Kidney tubule cell (primary cell): ENCODE results near the gene DCLK1.

Source experiments
- DNase-seq: peaks from one replicate; pipeline ENCODE4 v3.0.0-alpha.2; 2018; ENCODE audit warnings: low spot score

The DCLK1 gene

DNA sequence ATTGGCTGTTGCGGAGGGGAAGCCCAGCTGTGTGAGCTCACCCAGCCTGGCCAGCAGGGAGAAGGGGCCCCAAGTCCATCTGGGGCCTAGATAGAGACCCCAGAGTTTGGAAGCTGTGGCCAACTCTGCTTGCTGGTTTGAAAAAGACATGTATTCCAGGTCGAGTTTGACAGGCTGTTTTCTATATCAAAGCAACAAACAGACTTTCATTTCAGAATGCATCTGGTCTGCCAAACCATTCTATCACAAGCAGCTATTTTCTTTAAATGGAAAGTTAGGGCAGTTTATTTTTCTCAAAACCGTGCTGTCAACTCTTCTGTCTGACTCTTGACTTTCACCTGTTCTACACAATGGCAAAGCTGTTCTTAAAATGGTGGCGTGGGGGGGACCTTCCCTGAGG is 185.8 kb downstream of the DCLK1 start:
- DNase-seq, result no peak

- DNase-seq, result no peak
These were observed 189.8 kb downstream of the DCLK1 start for GRCh38 chr13:35941374-35941773.

DNA sequence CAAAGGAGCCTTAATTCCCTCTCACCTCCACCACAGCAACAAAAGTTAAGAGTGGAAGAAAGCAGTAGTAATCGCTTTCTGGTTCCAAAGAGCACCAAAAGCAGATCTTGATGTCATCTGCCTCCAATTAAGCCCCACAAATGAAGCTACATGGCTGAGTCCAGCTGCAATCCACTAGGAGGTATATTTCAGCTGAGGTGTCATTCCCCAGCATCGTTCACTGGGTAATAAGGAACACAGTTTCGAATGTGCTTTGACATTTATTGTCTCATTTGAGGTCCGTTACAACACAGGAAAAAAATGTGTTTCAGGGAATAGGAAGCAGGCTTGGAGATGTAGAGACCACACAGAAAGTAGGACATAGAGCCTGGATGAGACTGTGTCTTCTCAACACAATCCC is 190.4 kb downstream of the DCLK1 start:
- no peak for DNase-seq

- no peak for DNase-seq
These were observed 194.8 kb downstream of the DCLK1 start for GRCh38 chr13:35936246-35936978.

GRCh38 chr13:35930665-35931631 is 200.2 kb downstream of the DCLK1 start:
- peak; percentile 91 for DNase-seq

GRCh38 chr13:35927567-35928021 is 203.6 kb downstream of the DCLK1 start:
- peak; percentile 98 for DNase-seq

DNA sequence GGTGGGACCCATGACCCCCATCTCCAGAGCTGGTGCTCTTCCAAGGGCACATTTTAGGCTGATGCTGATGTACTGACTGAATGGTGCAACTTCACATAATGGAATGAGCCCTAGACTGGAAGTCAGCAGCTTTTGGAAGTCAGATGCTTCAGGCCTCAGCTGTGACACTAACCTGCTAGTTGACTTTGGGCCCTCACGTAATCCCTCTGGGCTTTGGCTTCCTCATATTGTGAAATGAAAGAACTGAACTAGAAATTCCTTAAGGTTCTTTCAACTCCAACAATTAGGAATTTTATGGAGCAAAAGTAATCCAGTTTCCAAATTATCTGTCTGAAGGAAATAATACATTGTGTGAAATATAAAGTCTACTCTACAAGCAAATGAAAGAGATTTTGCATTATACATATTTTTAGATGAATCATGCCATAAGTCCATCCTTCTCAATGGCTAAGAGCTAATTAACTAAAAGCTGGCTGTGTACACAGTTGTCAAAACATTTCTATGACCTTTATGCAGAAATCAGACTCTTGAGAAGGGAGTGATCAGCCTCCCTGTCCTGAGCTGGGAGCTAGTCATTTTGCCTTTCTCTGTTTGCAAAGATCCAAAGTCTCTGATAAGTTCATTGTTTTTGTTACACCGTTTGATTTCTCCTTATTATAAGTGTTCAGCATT is 204.2 kb downstream of the DCLK1 start:
- peak; percentile 17 for DNase-seq

DNA sequence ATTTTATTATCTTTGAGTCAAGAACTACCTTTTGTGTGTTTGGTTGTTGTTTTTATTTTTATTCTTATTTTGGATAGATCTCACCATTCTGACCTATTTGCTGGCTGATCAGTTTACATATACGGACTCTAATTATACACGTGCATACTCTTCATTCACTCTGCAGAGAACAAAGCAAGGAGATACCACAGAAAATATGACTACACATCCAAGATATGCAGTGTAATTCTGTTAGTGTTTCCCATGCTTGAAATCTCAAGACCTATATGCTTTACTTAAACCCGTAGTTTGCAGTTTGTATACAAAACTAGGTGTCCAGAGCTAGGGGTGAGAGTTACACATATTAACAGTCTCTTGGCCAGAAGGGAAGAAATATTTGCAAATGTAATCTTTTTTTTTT is 205.5 kb downstream of the DCLK1 start:
- no peak for DNase-seq

GRCh38 chr13:35923347-35923746 is 207.8 kb downstream of the DCLK1 start:
- DNase-seq, result peak; percentile 92

GRCh38 chr13:35920816-35921215 is 210.4 kb downstream of the DCLK1 start:
- no peak for DNase-seq

GRCh38 chr13:35917942-35918645 is 213.1 kb downstream of the DCLK1 start:
- DNase-seq, result peak; percentile 40

DNA sequence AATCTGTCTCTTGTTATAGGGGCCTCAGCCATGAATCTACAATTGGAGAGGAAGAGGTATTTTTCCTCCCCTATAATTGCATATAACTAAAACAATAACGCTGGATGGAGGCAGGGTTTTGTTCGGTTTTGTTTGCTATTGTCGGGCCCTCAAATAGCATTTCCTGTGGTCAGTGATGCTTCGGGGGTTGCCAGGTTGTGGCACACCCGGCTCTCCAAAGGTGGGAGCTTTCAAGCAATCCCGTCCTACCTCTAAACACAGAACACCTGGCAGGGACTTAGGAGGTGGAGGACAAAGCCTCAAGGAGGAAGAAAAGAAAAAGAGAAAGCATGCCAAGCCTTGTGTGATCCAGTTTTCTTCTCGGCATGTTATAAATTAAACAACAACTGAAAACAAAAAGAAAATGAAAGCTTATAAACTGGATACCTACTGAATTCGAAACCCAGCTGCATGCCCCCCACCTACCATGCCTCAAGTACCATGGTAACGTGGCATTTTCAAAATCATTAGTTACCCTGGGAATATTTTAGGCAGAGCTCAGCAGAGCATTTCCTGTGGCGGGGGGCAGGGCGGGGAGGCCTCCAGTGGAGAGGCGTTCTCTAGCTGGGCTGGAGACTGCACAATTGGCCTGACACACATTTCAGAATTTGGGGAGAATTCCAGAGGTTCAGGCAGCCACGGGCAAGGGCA is 213.8 kb downstream of the DCLK1 start:
- DNase-seq, result no peak

DNA sequence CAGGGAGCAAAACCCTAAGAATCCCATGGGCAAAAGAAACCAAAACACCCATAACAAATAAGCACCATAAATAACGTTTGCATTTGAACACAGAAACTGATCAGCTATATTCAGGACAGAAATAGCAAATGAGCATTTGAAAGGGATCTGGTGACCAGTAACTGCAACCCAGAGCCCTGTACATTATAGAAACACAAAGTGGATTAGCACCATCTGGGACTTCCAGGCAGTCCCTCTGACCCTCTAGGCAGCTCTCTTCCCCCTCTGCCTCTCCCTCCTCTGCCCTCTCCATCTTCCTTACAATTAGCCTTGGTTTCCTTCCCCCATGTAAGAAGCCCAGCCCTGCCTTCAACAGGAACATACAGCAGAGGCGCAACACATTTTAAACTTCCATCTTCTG is 215.0 kb downstream of the DCLK1 start:
- DNase-seq, result no peak

DNA sequence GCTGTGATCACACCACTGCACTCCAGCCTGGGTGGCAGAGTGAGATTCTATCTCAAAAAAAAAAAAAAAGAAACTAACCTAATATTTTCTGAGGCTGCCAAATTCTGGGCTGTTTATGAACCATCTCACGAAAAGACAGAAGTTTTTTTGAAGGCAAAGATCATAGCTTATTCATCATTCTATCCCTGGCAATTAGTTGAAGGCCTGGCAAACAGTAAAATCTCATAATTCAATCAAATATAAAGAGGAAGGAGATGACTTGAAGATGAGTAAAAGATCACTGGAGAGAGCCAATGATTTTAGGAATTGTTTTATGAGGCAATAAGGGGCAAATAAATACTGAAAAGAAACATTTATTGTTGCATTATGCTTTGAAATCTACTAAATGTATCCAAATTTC is 216.5 kb downstream of the DCLK1 start:
- DNase-seq, result no peak

DNA sequence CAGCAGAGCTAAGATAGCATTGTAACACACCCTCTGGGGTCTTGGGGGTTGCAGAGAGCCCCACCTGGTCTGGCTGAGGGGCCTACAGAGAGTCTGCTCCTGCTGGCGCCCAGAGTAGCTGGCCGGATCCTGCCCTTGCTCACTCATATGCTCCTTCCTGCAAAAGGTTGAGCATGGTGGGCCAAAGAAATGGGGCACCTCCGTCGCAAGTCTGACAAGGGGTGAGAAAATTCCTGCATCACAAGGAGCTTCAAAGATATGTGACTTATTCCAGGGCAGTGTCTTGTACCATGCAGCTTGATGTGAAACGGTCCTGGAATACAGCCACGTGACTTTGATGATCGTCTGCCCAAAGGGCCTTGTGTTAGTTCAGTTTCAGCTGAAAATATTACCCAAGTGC is 218.3 kb downstream of the DCLK1 start:
- no peak for DNase-seq

DNA sequence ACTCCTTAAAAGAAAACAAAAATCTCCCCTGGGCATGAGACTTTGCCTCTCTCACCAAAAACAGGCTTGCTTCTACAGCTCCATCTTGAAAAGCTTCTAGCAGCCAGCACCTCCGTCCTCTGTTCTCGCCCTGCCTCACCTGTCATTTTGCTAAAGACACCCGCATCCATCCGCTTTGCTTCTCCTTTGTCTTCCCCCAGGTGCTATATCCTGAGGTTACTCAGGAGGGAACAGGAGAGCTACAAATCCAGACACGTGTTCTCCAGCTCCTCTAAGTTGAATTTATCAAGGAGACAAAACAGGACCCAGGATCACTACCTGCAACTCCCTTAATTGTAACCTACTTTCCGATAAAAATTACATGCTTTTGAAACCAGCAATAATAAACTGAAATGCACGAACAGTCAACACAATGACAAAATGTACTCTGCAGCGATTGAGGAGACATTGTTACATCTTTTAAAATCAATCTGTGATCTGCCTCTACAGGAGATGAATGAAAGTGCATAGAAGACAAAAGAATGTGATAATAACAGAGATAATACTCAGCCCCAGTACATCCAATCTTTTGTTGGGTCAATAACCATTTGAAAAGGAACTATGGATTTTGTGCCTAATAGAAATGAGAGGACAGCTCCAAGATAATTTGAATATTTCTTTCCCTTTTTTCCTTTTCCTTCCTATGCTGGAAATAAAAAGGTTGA is 221.2 kb downstream of the DCLK1 start:
- no peak for DNase-seq

GRCh38 chr13:35909091-35909490 is 222.1 kb downstream of the DCLK1 start:
- DNase-seq, result no peak

GRCh38 chr13:35908226-35908625 is 223.0 kb downstream of the DCLK1 start:
- DNase-seq, result no peak

DNA sequence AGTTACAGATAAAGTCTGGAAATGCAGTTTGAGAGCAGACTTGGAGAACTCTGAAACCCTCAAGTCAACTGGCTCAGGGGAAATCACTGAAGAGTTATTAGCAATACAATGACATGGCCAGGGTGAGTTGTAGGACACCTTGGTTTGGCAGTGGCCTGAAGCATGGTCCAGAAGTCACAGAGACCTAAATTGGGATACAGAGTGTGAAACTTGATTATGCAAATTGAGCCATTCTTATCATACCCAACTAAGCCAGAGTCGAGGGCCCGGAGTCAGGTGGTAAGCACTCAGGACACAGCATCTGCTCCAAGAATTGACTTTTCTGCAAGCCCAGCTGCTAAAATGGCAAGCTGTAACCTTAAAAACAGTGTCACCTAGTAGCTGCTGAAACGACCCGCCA is 224.5 kb downstream of the DCLK1 start:
- no peak for DNase-seq

- no peak for DNase-seq
These were observed 228.1 kb downstream of the DCLK1 start for GRCh38 chr13:35903075-35903474.

GRCh38 chr13:35898041-35898440 is 233.1 kb downstream of the DCLK1 start:
- DNase-seq, result no peak
